IPS DF 4.7 (cell line): ENCODE results near the gene ZNF595.
"Not testable (repeated sequence)": the region's sequence is repeated elsewhere in the genome, so short reads cannot be mapped to it uniquely, and the experiment has no call there.

Source experiments
- DNase-seq: peaks from one replicate; pipeline ENCODE4 v3.0.0-alpha.2; 2013; ENCODE audit warnings: low spot score; ENCODE audit errors: extremely low read depth

Gene ZNF595

DNA sequence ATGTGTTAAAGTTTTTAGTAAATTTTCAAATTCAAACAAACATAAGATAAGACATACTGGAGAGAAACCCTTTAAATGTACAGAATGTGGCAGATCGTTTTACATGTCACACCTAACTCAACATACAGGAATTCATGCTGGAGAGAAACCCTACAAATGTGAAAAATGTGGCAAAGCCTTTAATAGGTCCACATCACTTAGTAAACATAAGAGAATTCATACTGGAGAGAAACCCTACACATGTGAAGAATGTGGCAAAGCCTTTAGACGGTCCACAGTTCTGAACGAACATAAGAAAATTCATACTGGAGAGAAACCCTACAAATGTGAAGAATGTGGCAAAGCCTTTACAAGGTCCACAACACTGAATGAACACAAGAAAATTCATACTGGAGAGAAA is 32.8 kb downstream of the ZNF595 start:
- no peak for DNase-seq

- DNase-seq: not testable (repeated sequence)
These were observed 33.6 kb downstream of the ZNF595 start for GRCh38 chr4:86559-87324.

- DNase-seq: no peak
These were observed 45.3 kb downstream of the ZNF595 start for GRCh38 chr4:98386-98785.

GRCh38 chr4:99863-100262 is 46.7 kb downstream of the ZNF595 start:
- DNase-seq: no peak

DNA sequence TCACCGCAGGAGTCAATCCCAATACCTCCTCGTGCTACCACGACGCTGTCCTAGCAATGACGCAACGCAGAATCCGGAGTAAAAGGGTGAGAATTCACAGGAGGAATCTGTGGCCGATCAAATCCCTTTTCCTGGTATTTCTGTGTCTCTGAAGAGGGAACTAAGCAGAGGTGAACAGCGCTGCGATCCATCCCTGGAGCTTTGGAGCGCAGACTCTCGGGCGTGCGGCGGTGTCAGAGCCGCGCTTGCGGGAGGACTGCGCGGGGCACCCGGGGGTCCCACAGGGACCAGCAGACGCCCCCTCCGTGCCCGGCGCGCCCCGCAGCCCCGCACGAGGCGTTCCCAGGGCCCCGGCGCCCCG is 53.9 kb downstream of the ZNF595 start:
- no peak for DNase-seq

DNA sequence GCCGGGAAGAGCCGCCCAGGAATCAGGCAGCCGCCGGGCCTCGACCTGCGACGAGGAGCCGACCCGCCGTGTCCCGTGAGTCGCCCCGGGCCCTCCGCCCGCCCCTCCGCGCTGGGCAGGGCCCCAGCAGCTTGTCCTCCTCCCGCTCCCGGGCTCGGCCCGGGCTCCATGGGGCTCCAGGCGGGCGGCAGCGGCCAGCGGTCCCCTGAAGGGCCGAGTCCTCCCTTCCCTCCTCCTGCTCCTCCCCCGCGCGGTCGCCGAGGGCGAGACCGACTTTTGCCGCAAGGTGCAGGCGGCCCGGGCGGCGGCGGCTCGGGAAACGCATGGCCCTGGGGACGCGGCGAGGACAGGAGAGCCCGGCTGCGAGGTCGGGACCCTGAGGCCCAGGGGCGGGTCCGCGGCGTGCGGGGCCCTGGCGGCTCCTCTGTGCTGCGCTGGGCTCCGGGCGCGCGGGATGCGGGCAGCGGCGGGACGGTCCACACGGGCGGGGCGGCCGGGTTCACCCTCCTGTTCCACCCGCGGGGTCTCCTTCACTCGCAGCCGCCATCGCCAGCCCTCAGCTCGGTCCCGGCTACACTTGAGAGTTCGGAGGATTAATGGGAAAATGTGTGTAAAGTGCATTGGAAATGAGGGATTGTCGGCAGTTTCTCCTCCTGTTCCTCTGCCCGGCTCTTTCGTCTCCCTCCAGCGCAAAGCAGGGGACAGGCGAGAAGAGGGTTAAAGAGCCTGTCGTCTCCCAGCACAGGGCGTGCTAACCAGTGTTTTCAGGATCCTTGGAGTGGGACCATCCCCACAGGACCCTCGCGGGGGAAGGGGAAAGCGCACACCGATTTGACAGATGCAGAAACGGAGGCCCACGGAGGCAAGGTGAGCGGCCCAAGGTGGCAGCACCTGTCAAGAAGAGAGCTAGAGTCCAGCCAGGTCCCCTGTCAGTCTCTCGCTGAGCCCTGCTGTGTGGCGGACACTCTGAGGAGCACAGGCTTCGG is 54.6 kb downstream of the ZNF595 start:
- no peak for DNase-seq

- no peak for DNase-seq
These were observed 59.6 kb downstream of the ZNF595 start for GRCh38 chr4:112771-113170.

- no peak for DNase-seq
These were observed 60.6 kb downstream of the ZNF595 start for GRCh38 chr4:113732-114131.

DNA sequence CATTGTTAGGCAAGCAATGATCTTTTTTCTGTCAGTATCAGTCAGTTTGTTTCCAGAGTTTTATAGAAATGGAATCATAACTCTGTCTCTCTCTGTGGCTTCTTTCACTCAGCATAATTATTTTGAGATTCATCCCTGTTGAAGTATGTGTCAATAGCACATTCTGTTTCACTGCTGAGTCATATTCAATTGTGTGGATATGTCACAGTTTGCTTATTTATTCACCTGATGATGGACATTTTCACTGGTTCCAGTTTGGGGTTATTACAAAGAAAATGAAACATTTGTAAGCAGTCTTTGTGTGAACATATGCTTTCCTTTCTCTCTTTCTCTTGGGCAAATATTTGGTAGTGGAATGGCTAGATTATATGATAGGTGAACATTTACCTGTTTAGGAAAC is 61.0 kb downstream of the ZNF595 start:
- no peak for DNase-seq

- DNase-seq: no peak
These were observed 63.4 kb downstream of the ZNF595 start for GRCh38 chr4:116499-116898.

DNA sequence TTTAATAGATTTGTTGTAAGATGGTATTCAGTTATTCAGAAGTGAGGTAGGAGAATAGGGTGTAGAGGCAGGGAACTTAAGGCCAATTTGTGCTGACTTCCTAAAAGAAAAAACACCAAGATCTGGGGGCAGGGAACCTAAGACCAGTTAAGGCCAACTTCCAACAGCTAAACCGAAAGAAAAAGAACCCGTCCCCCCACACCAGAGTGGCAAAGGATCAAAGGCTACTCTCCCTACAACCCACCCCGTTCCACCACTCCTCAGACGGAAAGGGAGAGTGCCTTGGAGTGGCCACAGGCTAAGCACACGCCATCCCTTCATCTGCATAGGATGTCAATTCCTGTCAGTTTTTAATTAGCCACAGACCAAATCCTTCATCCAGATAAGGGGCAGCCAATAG is 67.5 kb downstream of the ZNF595 start:
- DNase-seq: no peak

DNA sequence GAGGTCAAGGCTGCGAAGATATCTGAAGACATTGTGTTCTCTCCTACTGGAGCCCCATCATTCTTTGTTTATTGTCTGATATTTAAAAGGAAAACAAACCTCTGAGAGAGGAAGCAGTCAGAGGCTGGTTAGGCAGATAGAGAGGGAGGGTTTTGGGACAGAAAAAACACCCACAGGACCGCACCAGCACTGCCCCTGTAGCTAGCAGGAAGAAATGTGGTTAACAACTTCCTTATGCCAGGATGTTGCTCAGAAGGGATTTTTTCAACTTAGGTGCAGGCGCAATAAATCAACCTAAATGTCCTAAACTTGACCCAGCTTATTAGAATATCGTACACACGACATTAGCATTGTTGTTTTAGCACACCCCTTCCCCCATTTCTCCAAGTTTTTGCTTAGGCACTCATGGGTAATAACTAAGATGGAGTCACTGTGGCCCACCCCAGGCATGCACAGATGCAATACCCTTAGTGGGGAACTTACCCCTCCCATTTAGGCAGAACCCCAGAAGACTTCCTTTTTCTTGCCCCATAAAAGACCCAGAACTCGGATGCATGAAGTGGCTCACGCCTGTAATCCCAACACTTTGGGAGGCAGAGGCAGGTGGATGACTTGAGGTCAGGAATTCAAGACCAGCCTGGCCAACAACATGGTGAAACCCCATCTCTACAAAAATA is 68.4 kb downstream of the ZNF595 start:
- DNase-seq: no peak

- not testable (repeated sequence) for DNase-seq
These were observed 70.8 kb downstream of the ZNF595 start for GRCh38 chr4:123922-124274.

DNA sequence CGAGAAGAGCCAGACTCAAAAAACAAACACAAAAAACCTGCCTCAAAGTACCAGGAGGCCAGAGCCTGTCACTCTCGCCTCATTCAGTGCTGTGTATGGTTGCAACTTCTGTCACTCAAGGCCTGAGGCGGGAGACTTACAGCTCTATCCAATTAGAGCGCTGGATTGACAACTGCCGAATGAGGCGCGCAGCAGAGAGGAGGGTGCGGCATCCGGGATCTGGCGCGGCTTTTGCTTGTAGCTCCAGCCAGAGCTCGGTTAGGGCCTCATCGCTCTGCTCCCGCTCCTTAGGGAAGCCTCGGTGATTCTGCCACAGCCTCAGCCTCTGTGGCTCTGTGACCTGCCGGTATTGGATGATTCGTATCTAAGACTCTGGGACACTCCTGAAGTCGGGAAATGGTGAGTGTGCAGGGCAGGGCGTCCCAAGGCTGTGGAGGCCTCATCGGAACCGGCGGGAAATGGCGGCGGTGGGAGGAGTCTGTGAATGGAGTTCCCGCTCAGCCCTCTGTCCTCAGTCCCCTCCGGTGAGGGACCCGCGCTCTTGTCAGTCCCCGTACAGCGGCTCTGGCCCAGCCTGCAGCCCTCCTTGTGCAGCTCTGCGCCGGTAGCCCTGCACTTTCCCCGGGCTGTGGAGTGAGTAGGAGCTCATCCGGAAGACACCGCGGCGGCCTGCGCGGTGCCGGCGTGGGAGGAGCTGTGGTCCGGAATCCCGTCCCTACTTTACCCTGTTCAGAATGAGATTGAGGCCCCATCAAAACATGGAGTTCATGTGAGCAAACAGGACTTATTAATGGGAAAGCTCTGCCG is 71.4 kb downstream of the ZNF595 start, which contains the start of gene ZNF718:
Gene ZNF718, plus strand, starts transcription at position 227 of the 807 bp plus-strand sequence. Its CDS starts 170 bp downstream, at position 397.
- DNase-seq: peak; percentile 96

GRCh38 chr4:125091-125771 is 72.1 kb downstream of the ZNF595 start:
- DNase-seq: no peak

GRCh38 chr4:125833-126232 is 72.7 kb downstream of the ZNF595 start:
- no peak for DNase-seq

- no peak for DNase-seq
These were observed 79.4 kb downstream of the ZNF595 start for GRCh38 chr4:132483-132882.
